CD1c-positive myeloid dendritic cell (primary cell): ENCODE measurements around the gene RAG1.
"Not testable (repeated sequence)": the region's sequence is repeated elsewhere in the genome, so short reads cannot be mapped to it uniquely, and the experiment has no call there.

ENCODE experiments used
- DNase-seq: peaks from one replicate; pipeline ENCODE4 v3.0.0-alpha.2; 2016; ENCODE audit errors: extremely low spot score

RAG1 gene

GRCh38 chr11:36567694-36568093, at the start of gene RAG1:
Gene RAG1 (plus strand): TSS chr11:36568007. CDS start chr11:36573305, 5,298 bp downstream.
- no peak for DNase-seq

GRCh38 chr11:36530840-36531239, 37.0 kb upstream of the RAG1 start:
- no peak for DNase-seq

GRCh38 chr11:36532941-36533601, 34.7 kb upstream of the RAG1 start:
- peak; percentile 44 for DNase-seq

- no peak for DNase-seq
Observed at GRCh38 chr11:36534276-36534840, 33.4 kb upstream of the RAG1 start.

GRCh38 chr11:36540998-36541397, 26.8 kb upstream of the RAG1 start:
- peak; percentile 55 for DNase-seq

GRCh38 chr11:36550385-36551115, 17.3 kb upstream of the RAG1 start:
- DNase-seq, result no peak

- DNase-seq, result not testable (repeated sequence)
Observed at GRCh38 chr11:36557390-36557789, 10.4 kb upstream of the RAG1 start.

- no peak for DNase-seq
Observed at GRCh38 chr11:36557991-36558390, 9.8 kb upstream of the RAG1 start.

GRCh38 chr11:36558571-36559413, 9.0 kb upstream of the RAG1 start:
- no peak for DNase-seq

GRCh38 chr11:36564376-36565030, 3.3 kb upstream of the RAG1 start:
- DNase-seq, result peak; percentile 61

GRCh38 chr11:36565031-36565610, 2.7 kb upstream of the RAG1 start:
- no peak for DNase-seq

GRCh38 chr11:36566407-36567053, 1.3 kb upstream of the RAG1 start:
- DNase-seq, result no peak

- DNase-seq, result no peak
Observed at GRCh38 chr11:36569095-36569494, 1.3 kb downstream of the RAG1 start.

GRCh38 chr11:36574486-36574885, 6.7 kb downstream of the RAG1 start:
- DNase-seq, result no peak

GRCh38 chr11:36577373-36577772, 9.6 kb downstream of the RAG1 start:
- DNase-seq, result no peak

GRCh38 chr11:36577859-36578258, 10.1 kb downstream of the RAG1 start:
- no peak for DNase-seq

GRCh38 chr11:36578458-36578857, 10.7 kb downstream of the RAG1 start:
- DNase-seq, result no peak

GRCh38 chr11:36581536-36581935, 13.7 kb downstream of the RAG1 start:
- no peak for DNase-seq

GRCh38 chr11:36583667-36584066, 15.9 kb downstream of the RAG1 start:
- no peak for DNase-seq

GRCh38 chr11:36586543-36586942, 18.7 kb downstream of the RAG1 start:
- DNase-seq, result peak; percentile 19

GRCh38 chr11:36588099-36588498, 20.3 kb downstream of the RAG1 start:
- no peak for DNase-seq
